Trophoblast cell (in vitro differentiated cells and primary cell): Measurements from ENCODE around the gene GEMIN5. TPM values are rescaled to one million over a fixed set of nuclear protein-coding genes. Genes with fewer than 3 reads are reported as not detected.

Experiments
- DNase-seq, 2 donors: peaks; one replicate each; pipeline ENCODE4 v3.0.0-alpha.2; 2016
- H2AFZ ChIP-seq: 2 replicates; pipeline ENCODE4 v1.6.1; 2013; ENCODE audit warnings: low read length, moderate library complexity, mild to moderate bottlenecking; ENCODE audit not compliant: insufficient read depth, poor library complexity
- H2AK5ac ChIP-seq: 2 replicates; pipeline ENCODE4 v1.6.1; 2013; ENCODE audit warnings: mild to moderate bottlenecking, low read length
- H2BK120ac ChIP-seq: 2 replicates; pipeline ENCODE4 v1.6.1; 2013; ENCODE audit warnings: low read length, mild to moderate bottlenecking, moderate library complexity; ENCODE audit not compliant: insufficient read depth, poor library complexity
- H2BK12ac ChIP-seq: 2 replicates; pipeline ENCODE4 v1.6.1; 2013; ENCODE audit warnings: mild to moderate bottlenecking, low read length, moderate library complexity
- H2BK5ac ChIP-seq: 2 replicates; pipeline ENCODE4 v1.6.1; 2013; ENCODE audit warnings: low read length, low read depth, moderate library complexity, mild to moderate bottlenecking; ENCODE audit not compliant: poor library complexity
- H3K14ac ChIP-seq: 2 replicates; pipeline ENCODE4 v1.6.1; 2013; ENCODE audit warnings: mild to moderate bottlenecking, low read length
- H3K18ac ChIP-seq: 2 replicates; pipeline ENCODE4 v1.6.1; 2013; ENCODE audit warnings: mild to moderate bottlenecking, low read length
- H3K23ac ChIP-seq: 2 replicates; pipeline ENCODE4 v1.6.1; 2013; ENCODE audit warnings: low read length
- H3K27ac ChIP-seq: 2 replicates; pipeline ENCODE4 v1.5.1; 2013; ENCODE audit warnings: low read depth, mild to moderate bottlenecking, inconsistent platforms, low read length, moderate library complexity
- H3K27me3 ChIP-seq: 2 replicates; pipeline ENCODE4 v1.6.1; 2013; ENCODE audit warnings: inconsistent platforms, mild to moderate bottlenecking, low read length, moderate library complexity; ENCODE audit not compliant: insufficient read depth
- H3K36me3 ChIP-seq, 2 experiments: 1 replicate in 1 of 2; 2 replicates in 1 of 2; pipeline ENCODE4 v1.6.1; 2013; ENCODE audit warnings: low read length in 2 of 2, mild to moderate bottlenecking in 2 of 2, moderate library complexity in 1 of 2; ENCODE audit not compliant: insufficient read depth in 2 of 2, control insufficient read depth in 1 of 2
- H3K4ac ChIP-seq: 2 replicates; pipeline ENCODE4 v1.6.1; 2013; ENCODE audit warnings: low read depth, mild to moderate bottlenecking, low read length, moderate library complexity
- H3K4me1 ChIP-seq, 2 experiments: 1 replicate in 1 of 2; 2 replicates in 1 of 2; pipeline ENCODE4 v1.6.1; 2013; ENCODE audit warnings: low read length in 2 of 2, mild to moderate bottlenecking in 2 of 2, moderate library complexity in 1 of 2; ENCODE audit not compliant: insufficient read depth in 2 of 2, control insufficient read depth in 1 of 2
- H3K4me2 ChIP-seq: 2 replicates; pipeline ENCODE4 v1.6.1; 2013; ENCODE audit warnings: inconsistent platforms, mild to moderate bottlenecking, low read length, moderate library complexity
- H3K4me3 ChIP-seq: 2 replicates; pipeline ENCODE4 v1.5.1; 2013; ENCODE audit warnings: mild to moderate bottlenecking, low read depth, low read length, inconsistent platforms
- H3K79me1 ChIP-seq: one replicate; pipeline ENCODE4 v1.6.1; 2013; ENCODE audit warnings: low read length
- H3K79me2 ChIP-seq: 2 replicates; pipeline ENCODE4 v1.6.1; 2013; ENCODE audit warnings: low read length, mild to moderate bottlenecking; ENCODE audit not compliant: control insufficient read depth, insufficient read depth, poor library complexity
- H3K9ac ChIP-seq: 2 replicates; pipeline ENCODE4 v1.6.1; 2013; ENCODE audit warnings: mild to moderate bottlenecking, low read length
- H3K9me3 ChIP-seq: 2 replicates; pipeline ENCODE4 v1.6.1; 2013; ENCODE audit warnings: low read depth, mild to moderate bottlenecking, control low read depth, inconsistent platforms, low read length; ENCODE audit not compliant: insufficient read depth
- H4K12ac ChIP-seq: 2 replicates; pipeline ENCODE4 v1.6.1; 2013; ENCODE audit warnings: low read depth, mild to moderate bottlenecking, low read length, moderate library complexity
- H4K8ac ChIP-seq: 2 replicates; pipeline ENCODE4 v1.6.1; 2013; ENCODE audit warnings: low read depth, mild to moderate bottlenecking, low read length, moderate library complexity
- H4K91ac ChIP-seq: one replicate; pipeline ENCODE4 v1.6.1; 2013; ENCODE audit warnings: low read depth, mild to moderate bottlenecking, low read length, moderate library complexity
- WGBS: extraction: QIAGEN DNeasy Blood & Tissue Kit; methylation state at CpG from one replicate; pipeline ENCODE4 v1.1.7; 2013; ENCODE audit warnings: missing lambda C conversion rate; ENCODE audit not compliant: insufficient read length, insufficient coverage; ENCODE audit errors: extremely low coverage; 5-methylcytosine and 5-hydroxymethylcytosine counted together
- polyA plus RNA-seq: library from polyadenylated mRNA; stranded (reverse); fragments of 200-250 nt; gene quantifications from 2 replicates; pipeline ENCODE4 v1.2.3, GENCODE V29; 2013

The GEMIN5 gene, protein sequence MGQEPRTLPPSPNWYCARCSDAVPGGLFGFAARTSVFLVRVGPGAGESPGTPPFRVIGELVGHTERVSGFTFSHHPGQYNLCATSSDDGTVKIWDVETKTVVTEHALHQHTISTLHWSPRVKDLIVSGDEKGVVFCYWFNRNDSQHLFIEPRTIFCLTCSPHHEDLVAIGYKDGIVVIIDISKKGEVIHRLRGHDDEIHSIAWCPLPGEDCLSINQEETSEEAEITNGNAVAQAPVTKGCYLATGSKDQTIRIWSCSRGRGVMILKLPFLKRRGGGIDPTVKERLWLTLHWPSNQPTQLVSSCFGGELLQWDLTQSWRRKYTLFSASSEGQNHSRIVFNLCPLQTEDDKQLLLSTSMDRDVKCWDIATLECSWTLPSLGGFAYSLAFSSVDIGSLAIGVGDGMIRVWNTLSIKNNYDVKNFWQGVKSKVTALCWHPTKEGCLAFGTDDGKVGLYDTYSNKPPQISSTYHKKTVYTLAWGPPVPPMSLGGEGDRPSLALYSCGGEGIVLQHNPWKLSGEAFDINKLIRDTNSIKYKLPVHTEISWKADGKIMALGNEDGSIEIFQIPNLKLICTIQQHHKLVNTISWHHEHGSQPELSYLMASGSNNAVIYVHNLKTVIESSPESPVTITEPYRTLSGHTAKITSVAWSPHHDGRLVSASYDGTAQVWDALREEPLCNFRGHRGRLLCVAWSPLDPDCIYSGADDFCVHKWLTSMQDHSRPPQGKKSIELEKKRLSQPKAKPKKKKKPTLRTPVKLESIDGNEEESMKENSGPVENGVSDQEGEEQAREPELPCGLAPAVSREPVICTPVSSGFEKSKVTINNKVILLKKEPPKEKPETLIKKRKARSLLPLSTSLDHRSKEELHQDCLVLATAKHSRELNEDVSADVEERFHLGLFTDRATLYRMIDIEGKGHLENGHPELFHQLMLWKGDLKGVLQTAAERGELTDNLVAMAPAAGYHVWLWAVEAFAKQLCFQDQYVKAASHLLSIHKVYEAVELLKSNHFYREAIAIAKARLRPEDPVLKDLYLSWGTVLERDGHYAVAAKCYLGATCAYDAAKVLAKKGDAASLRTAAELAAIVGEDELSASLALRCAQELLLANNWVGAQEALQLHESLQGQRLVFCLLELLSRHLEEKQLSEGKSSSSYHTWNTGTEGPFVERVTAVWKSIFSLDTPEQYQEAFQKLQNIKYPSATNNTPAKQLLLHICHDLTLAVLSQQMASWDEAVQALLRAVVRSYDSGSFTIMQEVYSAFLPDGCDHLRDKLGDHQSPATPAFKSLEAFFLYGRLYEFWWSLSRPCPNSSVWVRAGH (N-terminal part only)
- 5.5 and 5.9 TPM in 2 replicates for polyA plus RNA-seq

DNA sequence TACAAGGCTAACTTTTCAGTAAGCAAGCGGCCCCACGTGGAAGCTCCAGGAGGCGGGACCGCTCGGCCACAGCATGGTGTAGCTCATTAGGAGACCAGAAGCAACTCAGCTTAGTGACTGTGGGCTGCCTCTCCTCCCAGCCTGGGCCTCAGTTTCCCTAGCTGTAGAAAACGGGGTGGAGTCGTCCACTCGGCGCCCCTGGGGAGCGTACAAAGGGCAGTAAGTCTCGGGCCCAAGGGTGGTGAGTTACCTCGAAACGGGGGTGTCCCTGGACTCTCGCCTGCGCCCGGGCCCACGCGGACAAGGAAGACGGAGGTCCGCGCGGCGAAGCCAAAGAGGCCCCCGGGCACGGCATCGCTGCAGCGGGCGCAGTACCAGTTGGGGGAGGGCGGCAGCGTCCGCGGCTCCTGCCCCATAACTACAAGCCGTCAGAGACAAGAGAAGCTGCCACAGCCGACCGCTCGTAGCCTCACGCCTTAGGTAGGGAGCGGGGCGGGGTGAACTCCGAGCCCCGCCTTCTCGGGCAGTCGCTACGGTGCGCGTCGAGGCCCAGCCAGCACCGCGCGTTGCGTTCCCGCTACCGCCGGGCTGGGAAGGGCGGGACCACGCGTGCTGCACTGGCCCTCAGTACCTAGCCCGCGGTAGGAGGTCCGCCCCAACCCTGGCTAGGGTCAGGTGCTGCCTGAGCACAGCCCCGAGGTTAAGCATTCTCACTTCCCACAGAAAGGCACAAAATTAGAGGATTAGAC lies at the start of gene GEMIN5:
TSS of gene GEMIN5 (minus strand) at position 494 of the 749 bp plus-strand sequence. CDS start at position 416, 78 bp downstream.
- no peaks in the 10 kb centered on the region for H3K9me3 ChIP-seq
- H2BK5ac ChIP-seq = no peak within 1 kb of the TSS
- H3K79me2 ChIP-seq = peaks cover 3% of the 10 kb centered on the region
- H3K23ac ChIP-seq = no peak within 1 kb of the TSS
- H3K27me3 ChIP-seq = no peaks in the 10 kb centered on the region
- peak within 1 kb of the TSS; percentile 87 for H3K4me2 ChIP-seq
- no peak within 1 kb of the TSS for H3K27ac ChIP-seq
- H3K4me3 ChIP-seq = peak within 1 kb of the TSS; percentile 92
- no CpG with 5 or more reads among the region's 61 CpGs for WGBS
- DNase-seq = peak; percentile 93 to 95
- no peak within 1 kb of the TSS for H2BK120ac ChIP-seq
- peak within 1 kb of the TSS; percentile 28 for H3K14ac ChIP-seq
- peak within 1 kb of the TSS; percentile 41 for H4K91ac ChIP-seq
- H3K18ac ChIP-seq = peak within 1 kb of the TSS; percentile 13
- H4K8ac ChIP-seq = peak within 1 kb of the TSS; percentile 88
- H2AK5ac ChIP-seq = no peak within 1 kb of the TSS
- peak within 1 kb of the TSS; percentile 86 for H2AFZ ChIP-seq
- peaks cover 0 to 7% of the 10 kb centered on the region in 2 experiments for H3K4me1 ChIP-seq
- H3K79me1 ChIP-seq = peaks cover 2% of the 10 kb centered on the region
- peak within 1 kb of the TSS; percentile 87 for H3K9ac ChIP-seq
- H4K12ac ChIP-seq = peak within 1 kb of the TSS; percentile 39
- no peak within 1 kb of the TSS for H2BK12ac ChIP-seq
- peak within 1 kb of the TSS; percentile 17 for H3K4ac ChIP-seq
- peaks cover 0 to 4% of the 10 kb centered on the region in 2 experiments for H3K36me3 ChIP-seq

DNA sequence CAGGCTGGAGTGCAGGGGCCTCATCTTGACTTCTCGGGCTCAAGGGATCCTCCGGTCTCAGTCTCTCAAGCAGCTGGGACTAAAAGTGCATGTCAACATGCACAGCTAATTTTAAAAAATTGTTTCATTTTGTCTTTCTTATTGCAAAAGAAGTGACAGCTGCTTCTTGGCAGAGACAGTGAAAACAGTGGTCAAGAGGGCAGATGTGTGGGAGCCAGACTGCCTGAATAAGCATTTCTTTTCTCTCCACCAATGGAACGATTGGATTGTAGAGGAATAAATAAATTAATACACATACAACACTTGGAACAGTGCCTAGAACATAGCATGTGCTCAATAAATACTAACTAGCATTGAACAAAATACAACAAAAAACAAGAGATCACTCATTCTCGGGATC lies 48.1 kb upstream of the GEMIN5 start:
- Histone ChIP-seq H3K27ac (no peak overlapping the region), H3K14ac (no peak overlapping the region), H2BK12ac (no peak overlapping the region), H3K36me3 (no peaks in the 10 kb centered on the region), H3K4me1 (no peaks in the 10 kb centered on the region), H2AFZ (no peak overlapping the region), H3K4ac (no peak overlapping the region), H4K12ac (no peak overlapping the region), H3K79me2 (no peaks in the 10 kb centered on the region), H3K9me3 (no peaks in the 10 kb centered on the region), H3K23ac (no peak overlapping the region), H3K4me3 (no peak overlapping the region), H4K8ac (no peak overlapping the region), H4K91ac (no peak overlapping the region), H2BK120ac (no peak overlapping the region), H3K18ac (no peak overlapping the region), H2AK5ac (no peak overlapping the region), H3K27me3 (no peaks in the 10 kb centered on the region), H2BK5ac (no peak overlapping the region), H3K79me1 (no peaks in the 10 kb centered on the region), H3K4me2 (no peak overlapping the region), H3K9ac (no peak overlapping the region)
- no peak for DNase-seq
- no CpG with 5 or more reads among the region's 4 CpGs for WGBS

DNA sequence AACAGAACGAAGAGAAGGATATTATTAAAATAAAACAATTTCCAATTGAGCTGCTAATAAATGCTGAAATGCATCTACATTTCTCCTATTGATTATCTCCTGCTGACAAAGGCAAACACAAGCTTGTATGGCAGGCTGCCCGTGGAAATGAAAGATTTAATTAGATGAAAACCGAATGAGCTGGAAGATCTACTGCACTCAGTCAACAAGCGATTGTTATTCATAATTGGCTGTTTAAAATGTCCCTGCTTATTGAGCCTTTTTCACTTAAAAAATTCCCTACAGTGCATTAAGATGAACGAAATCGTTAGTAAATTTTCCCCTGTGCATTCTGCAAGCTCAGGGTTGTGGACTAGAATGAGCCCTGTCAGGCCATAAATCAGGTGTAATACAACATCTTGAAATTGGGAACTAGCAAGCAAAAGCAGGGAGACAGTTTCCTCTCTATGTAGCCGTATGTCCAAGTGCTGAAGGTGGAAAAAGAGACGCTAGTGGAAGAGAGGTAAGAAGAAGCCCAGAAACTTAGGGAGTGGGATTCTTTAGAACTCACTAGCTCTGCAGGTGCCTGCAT lies 47.0 kb upstream of the GEMIN5 start:
- Histone ChIP-seq H3K9ac (no peak overlapping the region), H3K27me3 (no peaks in the 10 kb centered on the region), H4K91ac (no peak overlapping the region)

More for the DNA sequence above, 47.0 kb upstream of the GEMIN5 start:
- Histone ChIP-seq H3K4me3 (no peak overlapping the region), H4K8ac (no peak overlapping the region), H3K4me1 (no peaks in the 10 kb centered on the region), H3K79me2 (no peaks in the 10 kb centered on the region), H3K18ac (no peak overlapping the region), H2AFZ (no peak overlapping the region), H2BK12ac (no peak overlapping the region), H2BK5ac (no peak overlapping the region), H3K79me1 (no peaks in the 10 kb centered on the region), H3K9me3 (no peaks in the 10 kb centered on the region), H3K23ac (no peak overlapping the region), H4K12ac (no peak overlapping the region), H3K4ac (no peak overlapping the region), H3K4me2 (no peak overlapping the region), H2BK120ac (no peak overlapping the region), H3K27ac (no peak overlapping the region), H3K14ac (no peak overlapping the region), H2AK5ac (no peak overlapping the region), H3K36me3 (no peaks in the 10 kb centered on the region)
- no peak for DNase-seq
- WGBS = no CpG with 5 or more reads among the region's 8 CpGs
